Mesendoderm (in vitro differentiated cells): ENCODE measurements around the gene SMC1B. TPM values are rescaled to one million over a fixed set of nuclear protein-coding genes. Genes with fewer than 3 reads are reported as not detected.

Experiments
- DNase-seq: peaks from one replicate; pipeline ENCODE4 v3.0.0; 2013
- H2AK5ac ChIP-seq: 2 replicates; pipeline ENCODE4 v1.6.1; 2013; ENCODE audit warnings: low read length, inconsistent platforms
- H2BK120ac ChIP-seq: 2 replicates; pipeline ENCODE4 v1.6.1; 2013; ENCODE audit warnings: low read depth, mild to moderate bottlenecking, low read length, moderate library complexity, mixed read lengths
- H2BK15ac ChIP-seq: replicated peaks from 2 replicates; pipeline ENCODE4 v1.6.1; 2013; ENCODE audit warnings: low read depth, mild to moderate bottlenecking, moderate library complexity
- H2BK5ac ChIP-seq: 2 replicates; pipeline ENCODE4 v1.6.1; 2013; ENCODE audit warnings: low read length, inconsistent platforms
- H3K18ac ChIP-seq: 2 replicates; pipeline ENCODE4 v1.6.1; 2013; ENCODE audit warnings: mild to moderate bottlenecking, low read length, mixed read lengths
- H3K23ac ChIP-seq: one replicate; pipeline ENCODE4 v1.6.1; 2013; ENCODE audit warnings: low read length
- H3K27ac ChIP-seq: 2 replicates; pipeline ENCODE4 v1.5.1; 2013; ENCODE audit warnings: low read depth, mild to moderate bottlenecking, inconsistent platforms, low read length, moderate library complexity
- H3K27me3 ChIP-seq: 2 replicates; pipeline ENCODE4 v1.6.1; 2013; ENCODE audit warnings: low read length, control low read depth, mild to moderate bottlenecking, inconsistent platforms; ENCODE audit not compliant: insufficient read depth, poor library complexity
- H3K36me3 ChIP-seq: 2 replicates; pipeline ENCODE4 v1.6.1; 2013; ENCODE audit warnings: low read length, inconsistent platforms; ENCODE audit not compliant: control insufficient read depth, insufficient read depth
- H3K4ac ChIP-seq: one replicate; pipeline ENCODE4 v1.6.1; 2013; ENCODE audit warnings: low read depth, mild to moderate bottlenecking, low read length, moderate library complexity
- H3K4me1 ChIP-seq: 2 replicates; pipeline ENCODE4 v1.6.1; 2013; ENCODE audit warnings: low read depth, low read length, inconsistent platforms; ENCODE audit not compliant: control insufficient read depth
- H3K4me2 ChIP-seq: 2 replicates; pipeline ENCODE4 v1.6.1; 2013; ENCODE audit warnings: low read length
- H3K4me3 ChIP-seq: 2 replicates; pipeline ENCODE4 v1.5.1; 2013; ENCODE audit warnings: mild to moderate bottlenecking, low read length
- H3K56ac ChIP-seq: one replicate; pipeline ENCODE4 v1.6.1; 2013; ENCODE audit warnings: low read length
- H3K79me1 ChIP-seq: 2 replicates; pipeline ENCODE4 v1.6.1; 2013; ENCODE audit warnings: low read length, inconsistent platforms
- H3K79me2 ChIP-seq: 2 replicates; pipeline ENCODE4 v1.6.1; 2013; ENCODE audit warnings: mild to moderate bottlenecking, low read length; ENCODE audit not compliant: control insufficient read depth, insufficient read depth
- H3K9ac ChIP-seq: 2 replicates; pipeline ENCODE4 v1.6.1; 2013; ENCODE audit warnings: low read length, inconsistent platforms
- H4K5ac ChIP-seq: one replicate; pipeline ENCODE4 v1.6.1; 2013; ENCODE audit warnings: low read length
- H4K8ac ChIP-seq: one replicate; pipeline ENCODE4 v1.6.1; 2013; ENCODE audit warnings: low read depth, mild to moderate bottlenecking, control low read depth, low read length, moderate library complexity
- WGBS: extraction: QIAGEN DNeasy Blood & Tissue Kit; methylation state at CpG from one replicate; pipeline ENCODE4 v1.1.7; 2013; ENCODE audit warnings: low lambda C conversion rate, missing lambda C conversion rate; ENCODE audit not compliant: insufficient coverage; ENCODE audit errors: extremely low coverage; 5-methylcytosine and 5-hydroxymethylcytosine counted together
- polyA plus RNA-seq, 2 experiments: library from polyadenylated mRNA; stranded (reverse); fragments of 200-250 nt; gene quantifications; one replicate each; pipeline ENCODE4 v1.2.3, GENCODE V29; 2013

The SMC1B gene
- polyA plus RNA-seq (2013, experiment 1 of 2) = 0.03 TPM
- 0.06 TPM for polyA plus RNA-seq (2013, experiment 2 of 2)

- Histone ChIP-seq H3K27me3 (no peaks in the 10 kb centered on the region), H2BK15ac (no peak within 1 kb of the TSS), H3K23ac (no peak within 1 kb of the TSS), H3K79me1 (no peaks in the 10 kb centered on the region), H3K4ac (no peak within 1 kb of the TSS), H4K5ac (no peak within 1 kb of the TSS), H4K8ac (no peak within 1 kb of the TSS), H3K4me1 (no peaks in the 10 kb centered on the region), H2BK5ac (no peak within 1 kb of the TSS), H2AK5ac (no peak within 1 kb of the TSS), H3K79me2 (no peaks in the 10 kb centered on the region), H3K36me3 (no peaks in the 10 kb centered on the region), H3K56ac (peak within 1 kb of the TSS; percentile 87), H2BK120ac (no peak within 1 kb of the TSS), H3K18ac (no peak within 1 kb of the TSS), H3K27ac (no peak within 1 kb of the TSS), H3K4me2 (peak within 1 kb of the TSS; percentile 56), H3K4me3 (peak within 1 kb of the TSS; percentile 9), H3K9ac (peak within 1 kb of the TSS; percentile 65)
- no CpG with 5 or more reads among the region's 68 CpGs for WGBS
- DNase-seq = peak; percentile 96
These were observed at the start of gene SMC1B, which contains the start of gene RIBC2 for GRCh38 chr22:45413368-45414211. TSS of gene SMC1B (minus strand) at chr22:45413599. CDS start at chr22:45413567, 32 bp downstream. TSS of gene RIBC2 (plus strand) at chr22:45413693. CDS start at chr22:45413887, 194 bp downstream.

- no peak overlapping the region for H4K8ac ChIP-seq
- H3K27me3 ChIP-seq = no peaks in the 10 kb centered on the region
- no peak overlapping the region for H3K23ac ChIP-seq
- H3K79me1 ChIP-seq = no peaks in the 10 kb centered on the region
- DNase-seq = peak; percentile 67
- no peak overlapping the region for H2BK15ac ChIP-seq
- H3K36me3 ChIP-seq = no peaks in the 10 kb centered on the region
- WGBS = no CpG with 5 or more reads among the region's 6 CpGs
- no peak overlapping the region for H2AK5ac ChIP-seq
- no peak overlapping the region for H3K27ac ChIP-seq
- no peak overlapping the region for H2BK5ac ChIP-seq
- no peak overlapping the region for H3K4me3 ChIP-seq
- H3K79me2 ChIP-seq = no peaks in the 10 kb centered on the region
- H2BK120ac ChIP-seq = no peak overlapping the region
- H3K4me1 ChIP-seq = no peaks in the 10 kb centered on the region
- no peak overlapping the region for H3K18ac ChIP-seq
- H3K4me2 ChIP-seq = no peak overlapping the region
- H4K5ac ChIP-seq = no peak overlapping the region
- no peak overlapping the region for H3K9ac ChIP-seq
- no peak overlapping the region for H3K4ac ChIP-seq
- no peak overlapping the region for H3K56ac ChIP-seq
These were observed 48.7 kb upstream of the SMC1B start for GRCh38 chr22:45462034-45462655.

- Histone ChIP-seq H3K4ac (no peak overlapping the region), H2BK5ac (no peak overlapping the region), H3K9ac (no peak overlapping the region), H3K4me3 (no peak overlapping the region), H3K23ac (no peak overlapping the region), H3K18ac (no peak overlapping the region), H2AK5ac (no peak overlapping the region), H3K4me2 (no peak overlapping the region), H3K79me2 (no peaks in the 10 kb centered on the region), H4K5ac (no peak overlapping the region), H3K56ac (no peak overlapping the region), H3K27me3 (no peaks in the 10 kb centered on the region), H3K27ac (no peak overlapping the region), H2BK15ac (no peak overlapping the region), H3K4me1 (no peaks in the 10 kb centered on the region), H2BK120ac (no peak overlapping the region), H4K8ac (no peak overlapping the region), H3K36me3 (no peaks in the 10 kb centered on the region), H3K79me1 (no peaks in the 10 kb centered on the region)
- WGBS = no CpG with 5 or more reads among the region's 14 CpGs
- DNase-seq = no peak
These were observed 47.1 kb upstream of the SMC1B start for GRCh38 chr22:45460288-45461109.

- Histone ChIP-seq H3K4me2 (no peak overlapping the region), H3K79me2 (no peaks in the 10 kb centered on the region), H2BK15ac (no peak overlapping the region), H2AK5ac (no peak overlapping the region), H3K56ac (no peak overlapping the region), H3K23ac (no peak overlapping the region), H2BK5ac (no peak overlapping the region), H3K79me1 (no peaks in the 10 kb centered on the region), H3K4ac (no peak overlapping the region), H2BK120ac (no peak overlapping the region), H3K9ac (no peak overlapping the region), H3K4me3 (no peak overlapping the region), H3K36me3 (no peaks in the 10 kb centered on the region), H3K27me3 (no peaks in the 10 kb centered on the region), H4K5ac (no peak overlapping the region), H3K4me1 (no peaks in the 10 kb centered on the region), H4K8ac (no peak overlapping the region), H3K27ac (no peak overlapping the region), H3K18ac (no peak overlapping the region)
- DNase-seq = no peak
- WGBS = no CpG with 5 or more reads among the region's 8 CpGs
These were observed 45.8 kb upstream of the SMC1B start for GRCh38 chr22:45459235-45459634.

- Histone ChIP-seq H2BK5ac (no peak overlapping the region), H3K4me2 (no peak overlapping the region), H2BK15ac (no peak overlapping the region), H3K27ac (no peak overlapping the region), H3K56ac (no peak overlapping the region), H3K79me1 (no peaks in the 10 kb centered on the region), H3K9ac (no peak overlapping the region), H3K23ac (no peak overlapping the region), H3K36me3 (no peaks in the 10 kb centered on the region), H2BK120ac (no peak overlapping the region), H3K27me3 (no peaks in the 10 kb centered on the region), H4K5ac (no peak overlapping the region), H3K4me1 (no peaks in the 10 kb centered on the region), H3K4me3 (no peak overlapping the region), H3K18ac (no peak overlapping the region), H2AK5ac (no peak overlapping the region), H3K4ac (no peak overlapping the region), H4K8ac (no peak overlapping the region), H3K79me2 (no peaks in the 10 kb centered on the region)
- no CpG with 5 or more reads among the region's 13 CpGs for WGBS
- DNase-seq = no peak
These were observed 45.1 kb upstream of the SMC1B start for GRCh38 chr22:45458532-45458931.
